HuH-7 (cell line): ENCODE results near the gene ARID3A.

Source experiments
- DNase-seq: peaks from one replicate; pipeline ENCODE4 v3.0.0; 2011; ENCODE audit warnings: low spot score

The ARID3A gene

GRCh38 chr19:990119-990571 lies 64.3 kb downstream of the ARID3A start:
- no peak for DNase-seq

- no peak for DNase-seq
Measured at GRCh38 chr19:990746-991145, 64.9 kb downstream of the ARID3A start.

- DNase-seq: no peak
Measured at GRCh38 chr19:991174-991931, 65.5 kb downstream of the ARID3A start.

GRCh38 chr19:991932-992669 lies 66.3 kb downstream of the ARID3A start:
- DNase-seq: no peak

GRCh38 chr19:992670-993055 lies 66.8 kb downstream of the ARID3A start:
- no peak for DNase-seq

GRCh38 chr19:993361-993830 lies 67.6 kb downstream of the ARID3A start:
- no peak for DNase-seq

GRCh38 chr19:993831-994393 lies 68.1 kb downstream of the ARID3A start:
- DNase-seq: no peak

- no peak for DNase-seq
Measured at GRCh38 chr19:994516-994915, 68.7 kb downstream of the ARID3A start.

GRCh38 chr19:995051-995827 lies 69.4 kb downstream of the ARID3A start:
- no peak for DNase-seq

GRCh38 chr19:996051-996838 lies 70.4 kb downstream of the ARID3A start:
- DNase-seq: no peak

GRCh38 chr19:998064-998463 lies 72.2 kb downstream of the ARID3A start:
- no peak for DNase-seq

- no peak for DNase-seq
Measured at GRCh38 chr19:999379-999719, 73.5 kb downstream of the ARID3A start.

GRCh38 chr19:1000095-1000494 lies 74.3 kb downstream of the ARID3A start, which contains the start of gene GRIN3B:
Gene GRIN3B (plus strand): TSS chr19:1000419. CDS start chr19:1000438, 19 bp downstream.
- peak; percentile 96 for DNase-seq

GRCh38 chr19:1000591-1001537 lies 75.0 kb downstream of the ARID3A start:
- peak; percentile 67 for DNase-seq

- DNase-seq: peak; percentile 80
Measured at GRCh38 chr19:1001538-1002166, 75.8 kb downstream of the ARID3A start.

- no peak for DNase-seq
Measured at GRCh38 chr19:1002600-1002999, 76.8 kb downstream of the ARID3A start.

GRCh38 chr19:1003283-1003682 lies 77.4 kb downstream of the ARID3A start:
- no peak for DNase-seq

- no peak for DNase-seq
Measured at GRCh38 chr19:1004204-1004802, 78.5 kb downstream of the ARID3A start.
